Gastroesophageal sphincter (tissue), 3 donors: ENCODE data around the gene KDM2B.

Experiments
- CTCF ChIP-seq, 4 experiments: fragments of 200-600 bp in 2 of 4; fragments of 450-650 bp in 2 of 4; sonication (generic) in 1 of 4; IDR thresholded peaks; one replicate each; pipeline ENCODE4 v1.5.1; 2017 to 2019; ENCODE audit warnings: antibody characterized with exemption in 4 of 4, mild to moderate bottlenecking in 2 of 4, moderate library complexity in 2 of 4
- EP300 ChIP-seq: sonication (generic); formaldehyde crosslinking; IDR thresholded peaks from one replicate; pipeline ENCODE4 v1.6.1; 2017; ENCODE audit warnings: antibody characterized with exemption, mild to moderate bottlenecking
- POLR2A ChIP-seq, 2 donors: fragments of 450-650 bp; IDR thresholded peaks; one replicate each; pipeline ENCODE4 v1.6.1; 2017; ENCODE audit warnings: antibody characterized with exemption in 2 of 2, mild to moderate bottlenecking in 2 of 2, moderate library complexity in 1 of 2

- TF ChIP-seq CTCF (IDR thresholded peaks at IDR 0.05), result no peak
- no peak for TF ChIP-seq EP300
- TF ChIP-seq POLR2A (IDR thresholded peaks at IDR 0.05), result no peak
Observed at GRCh38 chr12:121456551-121456950, 124.3 kb downstream of the KDM2B start.
